Measurements from ENCODE around the gene SP100. TPM values are rescaled to one million over a fixed set of nuclear protein-coding genes. Genes with fewer than 3 reads are reported as not detected.

The SP100 gene
- total and polyA plus RNA-seq, 2 of the 13 experiments (the other 11 are each of a cell fraction or from before 2014, with no cell fraction given) = 12.6 to 16.5 TPM

GRCh38 chr2:230496891-230497290, 80.9 kb downstream of the SP100 start:
- TF ChIP-seq MAX (IDR thresholded peaks at IDR 0.05) (no peak), ZNF580 (CRISPR knock-in tag; IDR thresholded peaks at IDR 0.05; ENCODE audit: borderline replicate concordance, low read depth) (no peak), ZSCAN30 (CRISPR knock-in tag; IDR thresholded peaks at IDR 0.05) (no peak), ZNF281 (CRISPR knock-in tag; IDR thresholded peaks at IDR 0.05; ENCODE audit: borderline replicate concordance) (no peak), HINFP (CRISPR knock-in tag; IDR thresholded peaks at IDR 0.05; ENCODE audit: low read depth) (no peak), ZMAT5 (CRISPR knock-in tag; IDR thresholded peaks at IDR 0.05; ENCODE audit: borderline replicate concordance, low read depth) (no peak), PTBP1 (IDR thresholded peaks at IDR 0.05; ENCODE audit: low read depth, low read length, poor library complexity, severe bottlenecking) (no peak), ETS1 (CRISPR knock-in tag; IDR thresholded peaks at IDR 0.05) (no peak), RXRB (CRISPR knock-in tag; IDR thresholded peaks at IDR 0.05; ENCODE audit: borderline replicate concordance) (no peak), ZNF652 (CRISPR knock-in tag; IDR thresholded peaks at IDR 0.05; ENCODE audit: borderline replicate concordance, low read depth) (no peak), KDM5A (IDR thresholded peaks at IDR 0.05; ENCODE audit: borderline replicate concordance, low read length) (no peak), ZNF83 (CRISPR knock-in tag; IDR thresholded peaks at IDR 0.05; ENCODE audit: borderline replicate concordance) (no peak), HIVEP1 (CRISPR knock-in tag; IDR thresholded peaks at IDR 0.05) (no peak), CC2D1A (CRISPR knock-in tag; IDR thresholded peaks at IDR 0.05) (no peak), HNRNPL (IDR thresholded peaks at IDR 0.05; ENCODE audit: low read depth, low read length) (no peak), ZNF841 (CRISPR knock-in tag; IDR thresholded peaks at IDR 0.05; ENCODE audit: borderline replicate concordance) (no peak)
- Histone ChIP-seq H3K79me2 (ENCODE audit: insufficient read depth, low read length) (no peaks in the 10 kb centered on the region), H3K4me1 (ENCODE audit: insufficient read depth, low read length) (peaks cover 6% of the 10 kb centered on the region), H3K9me3 (ENCODE audit: low read length) (no peaks in the 10 kb centered on the region), H3K4me3 (replicated peaks in 1 of 3; ENCODE audit: insufficient read depth in 1 of 3, low read depth in 2 of 3, low read length in 3 of 3) (no peak overlapping the region), H3K27ac (ENCODE audit: extremely low read length, insufficient read depth, low read length) (no peak overlapping the region), H3K9ac (ENCODE audit: insufficient read depth, low read depth, low read length) (no peak overlapping the region), H3K27me3 (ENCODE audit: control insufficient read depth in 1 of 2, insufficient read depth in 2 of 2, low read length in 2 of 2) (no peaks in the 10 kb centered on the region), H4K20me1 (ENCODE audit: insufficient read depth, low read length) (no peaks in the 10 kb centered on the region), H2AFZ (ENCODE audit: low read length) (no peak overlapping the region), H3K36me3 (replicated peaks in 1 of 2; ENCODE audit: control insufficient read depth in 1 of 2, insufficient read depth in 2 of 2, low read length in 2 of 2) (no peaks in the 10 kb centered on the region), H3K4me2 (ENCODE audit: low read depth, low read length) (no peak overlapping the region)
- ChIA-PET POLR2A (no interaction called here), CTCF (ENCODE audit: low intra/inter-chr PET ratio, low total read pairs) (no interaction called here)
- BruUV-seq (replicated peaks) = no TSS peak
- DNase-seq (ENCODE audit: low spot score) (no peak), FAIRE-seq (no peak), ATAC-seq (no peak)
- intact Hi-C loops (cut with micrococcal nuclease; ENCODE audit: unreplicated experiment) (loop anchor here (10.0 kb wide), 1 partner anchor 458 kb away; no protein-coding TSS in a partner anchor), in situ Hi-C loops (cut with HindIII; ENCODE audit: extremely low pct_ligation_motif_present, low pct_unique_long_range_greater_than_20kb) (no loop called here)
- 36% methylated on average over 3 of the region's 3 CpGs for WGBS (ENCODE audit: low lambda C conversion rate)

Measured in HepG2 (cell line).